ENCODE measurements around the gene LOXL3.

LOXL3 gene

GRCh38 chr2:74553892-74554819, at the start of gene LOXL3, which contains the start of gene DOK1:
Gene LOXL3 (minus strand): TSS chr2:74553942. CDS start chr2:74552634, 1,308 bp downstream.
Gene DOK1 (plus strand): TSS chr2:74554720. CDS start chr2:74554755, 35 bp downstream.
- peak; percentile 49 for DNase-seq

DNA sequence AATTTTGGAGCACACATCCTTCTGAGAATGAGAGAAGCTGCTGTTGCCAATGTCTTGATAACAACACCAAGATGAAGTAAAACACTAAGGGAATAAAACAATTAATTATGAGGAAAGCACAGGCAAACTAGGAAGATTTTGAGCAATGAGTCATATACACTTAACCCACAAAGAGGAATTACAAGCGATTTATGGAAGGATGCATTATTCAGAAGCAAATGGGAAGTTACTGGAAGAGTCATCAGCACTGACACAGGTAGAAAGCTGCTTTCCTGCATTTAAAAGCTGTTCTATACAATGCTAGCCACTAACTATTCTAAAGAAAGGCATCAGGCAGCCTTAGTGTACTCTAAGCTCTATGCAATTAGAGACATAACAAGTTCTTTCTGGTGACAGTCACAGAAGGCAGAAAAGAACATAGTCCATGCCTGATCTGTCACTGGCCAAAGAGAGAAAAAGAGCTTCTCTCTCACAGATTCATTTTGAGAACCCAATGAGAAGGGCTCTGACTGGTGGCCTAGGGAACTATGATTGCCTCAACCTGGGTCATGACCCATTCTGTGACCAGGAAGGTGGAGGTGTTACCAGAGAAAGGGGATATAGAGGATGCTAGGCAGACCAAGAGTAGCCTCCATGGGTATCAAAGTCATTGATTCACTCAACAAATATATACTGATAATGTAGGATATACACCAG, 49.0 kb upstream of the LOXL3 start:
- DNase-seq, result no peak

DNA sequence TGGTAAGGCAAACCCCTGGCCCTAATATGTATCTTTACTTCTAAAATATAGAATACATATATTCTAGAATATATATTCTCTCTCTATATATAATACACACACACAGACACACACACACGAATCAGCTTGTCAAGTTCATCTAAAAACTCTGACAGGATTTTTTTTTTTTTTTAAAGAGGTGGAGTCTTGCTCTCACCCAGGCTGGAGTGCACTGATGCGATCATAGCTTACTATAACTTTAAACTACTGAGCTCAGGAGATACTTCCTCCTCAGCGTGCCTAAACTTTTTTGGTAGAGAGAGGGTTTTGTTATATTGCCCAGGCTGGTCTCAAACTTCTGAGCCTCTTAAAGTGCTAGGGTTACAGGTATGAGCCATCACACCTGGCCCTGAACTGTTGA, 45.9 kb upstream of the LOXL3 start:
- no peak for DNase-seq

- DNase-seq, result peak; percentile 22
Measured at GRCh38 chr2:74597410-74597809, 43.7 kb upstream of the LOXL3 start.

DNA sequence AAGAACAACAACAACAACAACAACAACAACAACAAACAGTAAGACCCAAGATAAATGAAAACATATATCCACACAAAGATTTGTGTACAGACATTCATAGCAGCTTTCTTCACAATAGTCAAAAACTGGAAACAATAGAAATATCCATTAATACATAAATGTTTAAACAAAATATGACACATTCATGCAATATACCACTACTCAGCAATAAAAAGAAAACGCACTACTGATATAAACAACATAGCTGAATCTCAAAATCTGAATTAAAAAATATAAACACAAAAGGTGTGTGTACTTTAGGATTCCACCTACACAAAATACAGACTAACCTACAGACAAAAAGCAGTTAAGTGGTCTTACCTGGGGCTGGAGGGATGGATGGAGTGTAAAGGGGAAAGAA, 42.8 kb upstream of the LOXL3 start:
- DNase-seq, result no peak

GRCh38 chr2:74593826-74594772, 40.4 kb upstream of the LOXL3 start:
- DNase-seq, result no peak

GRCh38 chr2:74588664-74589063, 34.9 kb upstream of the LOXL3 start:
- DNase-seq, result no peak

DNA sequence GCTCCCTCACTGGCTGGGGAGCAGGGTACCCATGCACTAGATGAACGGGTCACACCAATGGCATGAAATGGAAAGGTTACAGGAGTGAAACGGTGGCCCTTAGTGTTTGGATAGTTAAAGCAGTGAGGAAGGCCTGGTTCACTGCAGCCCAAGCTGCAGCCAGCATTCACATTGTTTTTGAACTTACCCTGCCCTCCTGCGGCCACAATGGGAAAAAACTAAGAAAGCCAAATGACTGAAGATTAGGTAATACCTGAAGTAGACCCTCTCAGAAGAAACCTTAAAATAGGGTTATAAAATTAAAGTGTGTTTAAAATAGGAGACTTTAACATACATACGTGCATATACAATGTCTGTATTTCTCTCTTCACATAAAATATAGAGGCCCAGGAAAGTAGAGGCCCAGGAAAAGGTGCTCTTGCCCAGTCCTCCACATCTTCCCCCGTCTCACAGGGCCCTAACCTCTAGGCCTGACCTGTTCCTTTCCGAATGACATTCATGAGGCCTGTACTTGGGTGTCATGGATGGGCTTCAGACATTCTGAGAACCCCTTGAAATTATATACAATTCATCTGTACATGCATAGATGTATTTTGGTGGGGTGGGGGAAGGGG, 34.0 kb upstream of the LOXL3 start:
- peak; percentile 1 for DNase-seq

DNA sequence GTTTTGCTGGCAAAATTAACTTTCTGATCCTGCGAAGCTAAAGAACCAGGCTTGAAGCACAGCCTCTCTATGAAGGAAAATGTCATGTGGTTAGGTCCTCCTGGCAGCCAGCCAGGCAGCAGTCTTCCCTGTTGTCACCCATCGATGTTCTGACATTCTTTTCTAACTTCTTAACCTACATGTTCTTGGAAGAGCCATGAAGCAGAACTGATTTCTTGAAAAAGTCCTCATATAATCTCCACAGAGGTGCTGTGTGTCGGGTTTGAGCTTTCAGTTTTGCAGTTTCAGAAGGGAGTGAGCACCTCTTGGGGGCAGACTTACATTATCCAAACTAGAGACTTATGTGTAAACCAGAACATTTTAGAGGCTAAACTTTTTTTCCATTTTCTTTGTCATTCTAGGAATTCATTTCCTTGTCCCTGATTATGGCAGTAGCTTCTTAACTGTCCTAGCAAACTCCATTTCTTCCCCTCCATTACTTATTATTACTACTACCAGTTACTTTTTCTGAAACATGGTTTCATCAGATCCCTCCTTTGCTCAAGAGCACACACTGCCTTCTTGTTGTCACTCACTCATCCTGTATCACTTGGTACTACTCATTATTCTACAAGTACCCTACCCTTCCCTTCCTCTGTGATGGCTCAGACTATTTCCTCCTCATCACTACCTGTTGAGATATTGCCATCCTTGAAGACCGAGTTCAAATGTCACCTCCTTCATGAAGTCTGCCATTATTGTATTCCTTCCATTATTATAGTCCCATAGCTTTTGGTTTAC, 31.9 kb upstream of the LOXL3 start:
- no peak for DNase-seq

- DNase-seq, result no peak
Measured at GRCh38 chr2:74584088-74584645, 30.4 kb upstream of the LOXL3 start.

DNA sequence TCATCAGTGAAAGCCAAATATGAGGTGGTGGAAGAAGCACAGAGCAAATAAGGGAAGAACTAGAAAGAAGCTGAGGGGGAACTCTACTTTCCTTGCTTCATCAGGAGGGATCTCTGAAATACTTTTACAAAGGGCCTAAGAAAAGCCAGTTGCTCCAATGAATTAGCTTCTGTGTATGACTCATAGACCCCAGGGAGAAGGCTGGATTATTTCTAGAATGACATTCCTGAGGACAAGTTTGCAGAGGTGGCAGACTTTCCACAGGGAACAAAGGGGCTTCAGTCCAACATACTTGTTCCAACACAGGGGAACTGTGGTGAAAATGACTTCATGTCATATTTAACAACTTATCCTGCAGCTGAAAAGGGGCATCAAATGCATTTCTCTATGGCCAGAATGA, 29.8 kb upstream of the LOXL3 start:
- no peak for DNase-seq

- DNase-seq, result no peak
Measured at GRCh38 chr2:74582184-74582583, 28.4 kb upstream of the LOXL3 start.

GRCh38 chr2:74581463-74581862, 27.7 kb upstream of the LOXL3 start:
- DNase-seq, result no peak

GRCh38 chr2:74578408-74578807, 24.7 kb upstream of the LOXL3 start:
- DNase-seq, result no peak

- DNase-seq, result no peak
Measured at GRCh38 chr2:74577448-74577847, 23.7 kb upstream of the LOXL3 start.

DNA sequence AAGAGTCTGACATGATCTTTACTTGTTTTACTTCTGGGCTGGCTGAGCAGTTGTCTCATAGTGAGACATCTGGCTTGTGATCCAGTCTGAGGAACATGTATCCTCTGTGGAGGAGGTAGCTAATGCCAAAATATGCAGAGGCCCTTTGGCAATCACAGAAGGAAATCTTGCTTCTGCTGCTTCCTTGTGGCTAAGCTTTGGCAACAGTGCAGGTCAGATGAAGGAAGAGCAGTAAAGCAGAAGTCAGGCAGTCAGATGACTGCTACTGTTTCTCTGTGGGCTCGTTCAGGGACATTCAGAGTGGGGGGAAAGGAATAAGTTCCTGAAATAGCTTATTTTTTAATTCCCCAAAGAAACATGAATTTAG, 23.1 kb upstream of the LOXL3 start:
- DNase-seq, result no peak

DNA sequence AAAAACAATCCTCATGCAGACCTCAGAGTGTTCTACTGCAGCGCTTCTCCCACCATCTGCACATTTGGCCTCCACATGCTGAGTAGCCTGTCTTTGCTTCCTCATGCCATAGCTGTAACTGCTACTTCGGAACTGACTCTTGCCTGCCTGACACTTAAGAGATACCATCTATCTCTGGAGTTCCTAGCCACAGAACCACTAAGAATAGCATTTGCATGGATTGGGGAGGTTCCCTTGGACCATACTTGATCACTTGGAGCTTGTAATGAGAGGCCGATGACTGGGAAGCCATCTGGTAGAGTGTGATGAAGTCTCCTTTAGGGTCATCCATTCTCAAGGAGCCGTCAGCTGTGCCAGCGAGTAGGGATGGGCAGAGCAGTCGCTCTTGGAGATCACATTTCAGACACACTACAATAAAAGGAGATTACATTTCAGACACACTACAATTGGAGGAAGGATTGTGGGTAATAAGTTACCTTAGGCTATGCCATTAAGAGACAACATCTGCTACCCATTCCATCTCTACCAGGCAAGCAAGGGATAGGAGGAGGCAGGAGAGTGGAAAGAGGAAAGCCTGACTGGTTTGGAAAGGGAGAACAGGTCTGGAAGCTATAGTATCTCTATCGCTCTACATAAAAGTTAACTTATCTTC, 22.6 kb upstream of the LOXL3 start:
- DNase-seq, result no peak

- DNase-seq, result no peak
Measured at GRCh38 chr2:74575320-74575719, 21.6 kb upstream of the LOXL3 start.

- DNase-seq, result no peak
Measured at GRCh38 chr2:74573747-74574562, 20.2 kb upstream of the LOXL3 start.

Measured in NCI-H1105 (cell line).